K562 (cell line): ENCODE measurements around the gene DDAH1. TPM values are rescaled to one million over a fixed set of nuclear protein-coding genes. Genes with fewer than 3 reads are reported as not detected.

Source experiments
- C11orf30 ChIP-seq: fragments of 450-650 bp; IDR thresholded peaks from 2 replicates; pipeline ENCODE4 v1.6.1; 2016; ENCODE audit warnings: low read depth, mild to moderate bottlenecking
- GTF3C2 ChIP-seq: IDR thresholded peaks from 3 replicates; pipeline ENCODE4 v1.6.1; 2011; ENCODE audit warnings: borderline replicate concordance, mild to moderate bottlenecking, moderate library complexity; ENCODE audit not compliant: insufficient read length; ENCODE audit errors: extremely low read depth
- JUNB ChIP-seq: fragments of 450-650 bp; formaldehyde crosslinking; conservative IDR thresholded peaks from 2 replicates; pipeline ENCODE4 v1.4.0; 2020; ENCODE audit warnings: mild to moderate bottlenecking
- L3MBTL2 ChIP-seq: fragments of 450-650 bp; IDR thresholded peaks from 2 replicates; pipeline ENCODE4 v1.6.1; 2016; ENCODE audit warnings: mild to moderate bottlenecking, moderate library complexity
- MXD1 ChIP-seq: fragments of 250-450 bp; sonication (Bioruptor Pico); IDR thresholded peaks from 2 replicates; pipeline ENCODE4 v1.8.0; 2021; ENCODE audit warnings: borderline replicate concordance, mild to moderate bottlenecking, moderate library complexity; ENCODE audit not compliant: poor library complexity, severe bottlenecking
- NR1H2 ChIP-seq: sonication (generic); formaldehyde crosslinking; IDR thresholded peaks from 2 replicates; pipeline ENCODE4 v1.4.0; 2020; ENCODE audit warnings: mild to moderate bottlenecking, missing genetic modification reagents
- NR2F6 ChIP-seq: fragments of 450-650 bp; formaldehyde crosslinking; IDR thresholded peaks from 2 replicates; pipeline ENCODE4 v1.4.0; 2020; ENCODE audit warnings: mild to moderate bottlenecking
- RBM39 ChIP-seq: fragments of 200-400 bp; formaldehyde crosslinking; optimal IDR thresholded peaks from 2 replicates; pipeline ENCODE3; 2018; ENCODE audit warnings: low read depth, low read length
- SMAD3 ChIP-seq: fragments of 450-650 bp; formaldehyde crosslinking; conservative IDR thresholded peaks from 2 replicates; pipeline ENCODE4 v1.4.0; 2020; ENCODE audit warnings: mild to moderate bottlenecking
- SMC3 ChIP-seq: conservative IDR thresholded peaks from 2 replicates; pipeline ENCODE4 v1.6.1; 2011; ENCODE audit warnings: low read depth, low read length, improper control_type of control experiment; ENCODE audit not compliant: insufficient read depth
- STAG1 ChIP-seq: sonication (generic); formaldehyde crosslinking; IDR thresholded peaks from 2 replicates; pipeline ENCODE4 v1.5.0; 2020; ENCODE audit warnings: missing genetic modification reagents, borderline replicate concordance
- TCF7L2 ChIP-seq: fragments of 150-350 bp; IDR thresholded peaks from 2 replicates; pipeline ENCODE4 v1.6.1; 2016; ENCODE audit warnings: low read depth, mild to moderate bottlenecking, low read length, moderate library complexity
- XRCC5 ChIP-seq: fragments of 200-400 bp; formaldehyde crosslinking; IDR thresholded peaks from 2 replicates; pipeline ENCODE4 v1.6.1; 2017; ENCODE audit warnings: low read depth, mild to moderate bottlenecking, low read length
- YY1 ChIP-seq, 3 experiments: IDR thresholded peaks; 2 replicates each; pipeline ENCODE4 v1.6.1; 2011; ENCODE audit warnings: low read length in 2 of 3, mild to moderate bottlenecking in 2 of 3, moderate library complexity in 2 of 3, borderline replicate concordance in 1 of 3, control low read depth in 1 of 3, low read depth in 1 of 3; ENCODE audit not compliant: insufficient read depth in 3 of 3, insufficient replicate concordance in 2 of 3, control insufficient read depth in 1 of 3, insufficient read length in 1 of 3; ENCODE audit errors: extremely low read depth in 1 of 3
- ZNF133 ChIP-seq: fragments of 250-450 bp; sonication (Bioruptor Pico); IDR thresholded peaks from 2 replicates; pipeline ENCODE4 v1.4.0; 2020; ENCODE audit warnings: mild to moderate bottlenecking
- ZNF232 ChIP-seq: sonication (generic); formaldehyde crosslinking; IDR thresholded peaks from 2 replicates; pipeline ENCODE4 v1.8.0; 2022; ENCODE audit warnings: mild to moderate bottlenecking, missing genetic modification reagents
- ZNF583 ChIP-seq: fragments of 250-450 bp; sonication (Bioruptor Pico); IDR thresholded peaks from 2 replicates; pipeline ENCODE4 v1.4.0; 2020
- ZNF589 ChIP-seq: fragments of 200-800 bp; sonication (Bioruptor generic); IDR thresholded peaks from 2 replicates; pipeline ENCODE4 v1.6.1; 2016; ENCODE audit warnings: low read depth, missing genetic modification characterization, missing compliant biosample characterization
- polyA plus RNA-seq, 8 experiments: library from polyadenylated mRNA; depleted of rRNA in 4 of 8; stranded (reverse) in 5 of 8; unstranded in 3 of 8; fragments of >200 nt; fragmentation: Nextera tagmentation in 2 of 8; fragmentation: Illumina TruSeq in 1 of 8; extraction: Ambion mirVana in 2 of 8; extraction: Trizol in 1 of 8; gene quantifications; 2 replicates each; pipeline versions ENCODE4 v1.2.1 to v1.2.3, GENCODE V29; 2011 to 2014; ENCODE audit warnings: inconsistent platforms in 1 of 8, missing spikeins in 1 of 8
- total RNA-seq, 7 experiments: library from RNA; depleted of rRNA in 6 of 7; stranded (reverse); fragments of >200 nt in 6 of 7; fragmentation: Illumina TruSeq in 2 of 7; extraction: Trizol in 2 of 7; gene quantifications; 2 replicates each; pipeline versions ENCODE4 v1.2.1 to v1.2.3, GENCODE V29; 2011 to 2021; ENCODE audit warnings: low replicate concordance in 1 of 7
- TF ChIP-seq, protein P1 (sequence below): fragments of 450-650 bp; IDR thresholded peaks from 2 replicates; pipeline ENCODE4 v1.6.1; 2016
- TF ChIP-seq, protein P2 (sequence below): fragments of 250-450 bp; sonication (Bioruptor Pico); IDR thresholded peaks from 2 replicates; pipeline ENCODE4 v1.5.0; 2020; ENCODE audit warnings: mild to moderate bottlenecking
- TF ChIP-seq, protein P3 (sequence below): sonication (generic); formaldehyde crosslinking; IDR thresholded peaks from 2 replicates; pipeline ENCODE4 v1.9.0; 2022; ENCODE audit warnings: mild to moderate bottlenecking, missing genetic modification reagents

DDAH1 gene
- total and polyA plus RNA-seq, 9 of the 15 experiments (the other 6 are each of a cell fraction or from before 2014, with no cell fraction given): 0.04 to 0.24 (median 0.10) TPM

DNA sequence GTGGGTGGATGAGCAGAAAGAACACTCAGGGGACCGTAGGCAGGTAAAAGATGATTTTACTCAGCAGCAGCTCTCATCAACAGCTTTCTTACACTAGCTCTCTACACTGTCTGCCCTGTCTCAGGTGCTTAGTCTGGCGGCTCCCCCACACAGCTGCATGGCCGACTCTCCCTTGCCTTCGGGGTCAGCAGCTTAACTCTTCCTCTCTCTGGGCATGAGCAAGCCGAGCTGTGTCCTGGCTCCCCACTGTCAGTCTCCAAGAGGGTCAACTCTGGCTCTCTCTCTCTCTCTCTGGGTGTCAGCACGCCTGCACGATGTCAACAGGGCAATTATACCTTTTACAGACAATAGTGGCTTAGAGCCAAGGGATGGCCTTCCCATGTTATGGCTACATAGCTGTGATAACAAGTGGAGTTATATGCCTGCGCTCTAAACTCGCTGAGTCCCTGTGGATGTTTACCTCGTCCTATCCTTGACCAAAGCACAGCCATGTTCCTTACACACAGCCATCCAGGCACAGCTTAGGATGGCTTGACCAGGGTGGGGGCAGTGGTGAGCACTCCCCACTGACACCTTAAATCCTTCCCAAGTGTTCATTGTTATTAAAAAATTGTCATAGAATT, 185.4 kb downstream of the DDAH1 start (continued):
- TF ChIP-seq, protein P1, sequence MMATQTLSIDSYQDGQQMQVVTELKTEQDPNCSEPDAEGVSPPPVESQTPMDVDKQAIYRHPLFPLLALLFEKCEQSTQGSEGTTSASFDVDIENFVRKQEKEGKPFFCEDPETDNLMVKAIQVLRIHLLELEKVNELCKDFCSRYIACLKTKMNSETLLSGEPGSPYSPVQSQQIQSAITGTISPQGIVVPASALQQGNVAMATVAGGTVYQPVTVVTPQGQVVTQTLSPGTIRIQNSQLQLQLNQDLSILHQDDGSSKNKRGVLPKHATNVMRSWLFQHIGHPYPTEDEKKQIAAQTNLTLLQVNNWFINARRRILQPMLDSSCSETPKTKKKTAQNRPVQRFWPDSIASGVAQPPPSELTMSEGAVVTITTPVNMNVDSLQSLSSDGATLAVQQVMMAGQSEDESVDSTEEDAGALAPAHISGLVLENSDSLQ: no peak
- no peak for TF ChIP-seq TCF7L2
- TF ChIP-seq ZNF583 (CRISPR knock-in tag): peak; percentile 90
- TF ChIP-seq RBM39: no peak
- no peak for TF ChIP-seq JUNB (CRISPR knock-in tag)
- no peak for TF ChIP-seq STAG1 (CRISPR knock-in tag)
- no peak for TF ChIP-seq L3MBTL2
- TF ChIP-seq, protein P2, sequence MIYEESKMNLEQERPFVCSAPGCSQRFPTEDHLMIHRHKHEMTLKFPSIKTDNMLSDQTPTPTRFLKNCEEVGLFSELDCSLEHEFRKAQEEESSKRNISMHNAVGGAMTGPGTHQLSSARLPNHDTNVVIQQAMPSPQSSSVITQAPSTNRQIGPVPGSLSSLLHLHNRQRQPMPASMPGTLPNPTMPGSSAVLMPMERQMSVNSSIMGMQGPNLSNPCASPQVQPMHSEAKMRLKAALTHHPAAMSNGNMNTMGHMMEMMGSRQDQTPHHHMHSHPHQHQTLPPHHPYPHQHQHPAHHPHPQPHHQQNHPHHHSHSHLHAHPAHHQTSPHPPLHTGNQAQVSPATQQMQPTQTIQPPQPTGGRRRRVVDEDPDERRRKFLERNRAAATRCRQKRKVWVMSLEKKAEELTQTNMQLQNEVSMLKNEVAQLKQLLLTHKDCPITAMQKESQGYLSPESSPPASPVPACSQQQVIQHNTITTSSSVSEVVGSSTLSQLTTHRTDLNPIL (CRISPR knock-in tag): 0 out of 2 replicates have a peak, but pooled peaks have one; percentile 47
- no peak for TF ChIP-seq ZNF232
- no peak for TF ChIP-seq GTF3C2
- no peak for TF ChIP-seq MXD1 (CRISPR knock-in tag)
- no peak for TF ChIP-seq ZNF133 (CRISPR knock-in tag)
- no peak for TF ChIP-seq NR2F6
- no peak for TF ChIP-seq SMC3
- peak; percentile 89; the same call in 1 of the 2 replicates for TF ChIP-seq ZNF589 (CRISPR knock-in tag)
- TF ChIP-seq NR1H2 (CRISPR knock-in tag): no peak
- no peak for TF ChIP-seq C11orf30
- TF ChIP-seq, protein P3, sequence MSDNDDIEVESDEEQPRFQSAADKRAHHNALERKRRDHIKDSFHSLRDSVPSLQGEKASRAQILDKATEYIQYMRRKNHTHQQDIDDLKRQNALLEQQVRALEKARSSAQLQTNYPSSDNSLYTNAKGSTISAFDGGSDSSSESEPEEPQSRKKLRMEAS (CRISPR knock-in tag): no peak
- TF ChIP-seq SMAD3 (CRISPR knock-in tag): peak; percentile 73; the same call in 1 of the 2 replicates
- no peak for TF ChIP-seq XRCC5
- TF ChIP-seq YY1 (IDR thresholded peaks at IDR 0.05; ENCODE audit: borderline replicate concordance in 1 of 3, control insufficient read depth in 1 of 3, extremely low read depth in 1 of 3, insufficient read depth in 3 of 3, insufficient read length in 1 of 3, insufficient replicate concordance in 2 of 3, low read depth in 1 of 3, low read length in 2 of 3): no peak
